NB4 (cell line): ENCODE data around the gene CDC14A.

Source experiments
- MYC ChIP-seq: IDR thresholded peaks from 2 replicates; pipeline ENCODE4 v1.6.1; 2011; ENCODE audit warnings: low read depth, low read length
- TF ChIP-seq, protein P1 (sequence below): IDR thresholded peaks from one replicate; pipeline ENCODE4 v1.5.1; 2012; ENCODE audit warnings: low read depth, low read length

DNA sequence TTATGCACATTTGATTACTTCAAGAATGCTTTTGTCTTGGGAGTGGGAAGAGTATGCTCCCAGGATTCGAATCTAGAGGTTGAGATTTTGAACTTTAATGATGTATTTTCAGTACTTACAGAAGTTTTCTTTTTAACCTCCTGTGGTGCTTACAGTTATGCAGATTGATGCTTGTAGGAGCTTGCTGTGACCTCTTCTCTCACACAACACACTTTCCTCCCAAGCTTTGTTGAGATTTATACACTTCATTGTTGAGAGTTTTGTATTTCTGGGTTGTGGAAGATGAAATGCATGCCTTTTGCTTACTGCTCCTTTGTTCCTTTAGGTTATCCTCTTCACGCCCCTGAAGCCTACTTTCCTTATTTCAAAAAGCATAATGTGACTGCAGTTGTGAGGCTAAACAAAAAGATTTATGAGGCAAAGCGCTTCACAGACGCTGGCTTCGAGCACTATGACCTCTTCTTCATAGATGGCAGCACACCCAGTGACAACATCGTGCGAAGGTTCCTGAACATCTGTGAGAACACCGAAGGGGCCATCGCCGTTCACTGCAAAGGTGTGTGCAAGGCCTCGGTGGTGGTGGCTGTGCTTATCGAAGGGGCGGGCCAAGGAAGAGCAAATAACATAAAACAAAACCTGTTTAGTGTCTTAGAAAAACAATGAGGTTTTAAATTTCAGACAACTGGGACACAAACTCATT is 110.2 kb downstream of the CDC14A start:
- TF ChIP-seq, protein P1, sequence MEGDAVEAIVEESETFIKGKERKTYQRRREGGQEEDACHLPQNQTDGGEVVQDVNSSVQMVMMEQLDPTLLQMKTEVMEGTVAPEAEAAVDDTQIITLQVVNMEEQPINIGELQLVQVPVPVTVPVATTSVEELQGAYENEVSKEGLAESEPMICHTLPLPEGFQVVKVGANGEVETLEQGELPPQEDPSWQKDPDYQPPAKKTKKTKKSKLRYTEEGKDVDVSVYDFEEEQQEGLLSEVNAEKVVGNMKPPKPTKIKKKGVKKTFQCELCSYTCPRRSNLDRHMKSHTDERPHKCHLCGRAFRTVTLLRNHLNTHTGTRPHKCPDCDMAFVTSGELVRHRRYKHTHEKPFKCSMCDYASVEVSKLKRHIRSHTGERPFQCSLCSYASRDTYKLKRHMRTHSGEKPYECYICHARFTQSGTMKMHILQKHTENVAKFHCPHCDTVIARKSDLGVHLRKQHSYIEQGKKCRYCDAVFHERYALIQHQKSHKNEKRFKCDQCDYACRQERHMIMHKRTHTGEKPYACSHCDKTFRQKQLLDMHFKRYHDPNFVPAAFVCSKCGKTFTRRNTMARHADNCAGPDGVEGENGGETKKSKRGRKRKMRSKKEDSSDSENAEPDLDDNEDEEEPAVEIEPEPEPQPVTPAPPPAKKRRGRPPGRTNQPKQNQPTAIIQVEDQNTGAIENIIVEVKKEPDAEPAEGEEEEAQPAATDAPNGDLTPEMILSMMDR = no peak
- TF ChIP-seq MYC = no peak
